ENCODE measurements around the gene BRMS1. TPM values are rescaled to one million over a fixed set of nuclear protein-coding genes. Genes with fewer than 3 reads are reported as not detected.

The BRMS1 gene
- total and polyA plus RNA-seq, 4 donors: 12.0 to 24.0 (median 20.3) TPM

- H3K27ac ChIP-seq (ENCODE audit: low read depth in 1 of 2, low read length in 2 of 2): no peak overlapping the region
- peaks cover 9 to 18% (median 12%) of the 10 kb centered on the region in 4 donors for H3K4me1 ChIP-seq (ENCODE audit: control insufficient read depth in 4 of 4, insufficient read depth in 4 of 4, low read length in 3 of 4)
- no peak for TF ChIP-seq ATF3 (IDR thresholded peaks at IDR 0.05)
- DNase-seq (ENCODE audit: low spot score): no peak
- H3K9me3 ChIP-seq (ENCODE audit: control insufficient read depth in 4 of 4, low read length in 3 of 4): no peaks in the 10 kb centered on the region
- H3K4me3 ChIP-seq (ENCODE audit: low read depth in 1 of 3, low read length in 3 of 3): no peak overlapping the region
- peaks cover 0 to 5% (median 0%) of the 10 kb centered on the region in 4 donors for H3K27me3 ChIP-seq (ENCODE audit: control insufficient read depth in 4 of 4, insufficient read depth in 4 of 4, low read length in 3 of 4)
- H3K9ac ChIP-seq (ENCODE audit: low read depth in 1 of 2, low read length in 2 of 2): no peak overlapping the region
- H3K36me3 ChIP-seq (ENCODE audit: control insufficient read depth in 4 of 4, insufficient read depth in 3 of 4, low read depth in 1 of 4, low read length in 3 of 4): no peaks in the 10 kb centered on the region
- WGBS: 80% methylated on average over 4 of the region's 4 CpGs
These were observed 51.6 kb downstream of the BRMS1 start for GRCh38 chr11:66293352-66293751.

GRCh38 chr11:66292543-66293332, 52.2 kb downstream of the BRMS1 start:
- H3K4me1 ChIP-seq (ENCODE audit: control insufficient read depth in 4 of 4, insufficient read depth in 4 of 4, low read length in 3 of 4): peaks cover 14 to 24% (median 18%) of the 10 kb centered on the region in 4 donors
- TF ChIP-seq RAD21 (IDR thresholded peaks at IDR 0.05) (no peak), FOXA1 (IDR thresholded peaks at IDR 0.05) (no peak), JUND (IDR thresholded peaks at IDR 0.05) (no peak), SP1 (IDR thresholded peaks at IDR 0.05) (no peak), MAX (IDR thresholded peaks at IDR 0.05) (no peak), ATF3 (IDR thresholded peaks at IDR 0.05) (no peak), REST (IDR thresholded peaks at IDR 0.05) (no peak), EGR1 (IDR thresholded peaks at IDR 0.05; ENCODE audit: low read depth in 2 of 2) (no peak), GABPA (IDR thresholded peaks at IDR 0.05 in 1 of 2, conservative IDR thresholded peaks at IDR 0.05 in 1 of 2) (no peak), YY1 (IDR thresholded peaks at IDR 0.05) (no peak), CTCF (IDR thresholded peaks at IDR 0.05; ENCODE audit: low read depth, low read length, missing input control) (no peak), TAF1 (conservative IDR thresholded peaks at IDR 0.05) (no peak), HNF4G (IDR thresholded peaks at IDR 0.05) (no peak), HNF4A (conservative IDR thresholded peaks at IDR 0.05) (no peak), RXRA (IDR thresholded peaks at IDR 0.05) (no peak), FOXA2 (IDR thresholded peaks at IDR 0.05) (no peak), NR2F2 (IDR thresholded peaks at IDR 0.05) (no peak), ZBTB33 (IDR thresholded peaks at IDR 0.05) (no peak)
- no peaks in the 10 kb centered on the region for H3K9me3 ChIP-seq (ENCODE audit: control insufficient read depth in 4 of 4, low read length in 3 of 4)
- WGBS: 52% methylated on average over 17 of the region's 17 CpGs
- H3K27ac ChIP-seq (ENCODE audit: low read depth in 1 of 2, low read length in 2 of 2): no peak overlapping the region
- H3K27me3 ChIP-seq (ENCODE audit: control insufficient read depth in 4 of 4, insufficient read depth in 4 of 4, low read length in 3 of 4): peaks cover 0 to 5% (median 0%) of the 10 kb centered on the region in 4 donors
- no peak for DNase-seq (ENCODE audit: low spot score)
- no peaks in the 10 kb centered on the region for H3K36me3 ChIP-seq (ENCODE audit: control insufficient read depth in 4 of 4, insufficient read depth in 3 of 4, low read depth in 1 of 4, low read length in 3 of 4)
- H3K4me3 ChIP-seq (ENCODE audit: low read depth in 1 of 3, low read length in 3 of 3): no peak overlapping the region
- no peak overlapping the region for H3K9ac ChIP-seq (ENCODE audit: low read depth in 1 of 2, low read length in 2 of 2)
